Left cardiac atrium (tissue), 4 donors: ENCODE results near the gene JAKMIP2. TPM values are rescaled to one million over a fixed set of nuclear protein-coding genes. Genes with fewer than 3 reads are reported as not detected.
"Not testable (repeated sequence)": the region's sequence is repeated elsewhere in the genome, so short reads cannot be mapped to it uniquely, and the experiment has no call there.

Experiments
- ATAC-seq, 2 donors: fragments of 200-7000 bp; cut with Tn5 transposase; one replicate each; pipeline ENCODE4 v1.9.1; 2020; ENCODE audit warnings: mild to moderate bottlenecking in 2 of 2, moderate library complexity in 2 of 2
- DNase-seq: peaks from one replicate; pipeline ENCODE4 v3.0.0-alpha.2; 2020
- intact Hi-C, 2 donors: fragments of 100-400 bp; cut with DNase I; formaldehyde crosslinking; loops; one replicate each; pipeline versions ENCODE4 v1.14.1 to v1.15.1; 2022 to 2023
- long read RNA-seq: library from polyadenylated mRNA; unstranded; transcript quantifications from one replicate; pipeline ENCODE4 v2.0.0, GENCODE V29; 2021
- total RNA-seq, 2 donors: library from RNA; stranded (reverse); fragmentation: NEBNext Ultra II Directional; extraction: Animal tissue kit (Norgen Biotek cat#: 25700); gene quantifications; one replicate each; pipeline ENCODE4 v1.2.1, GENCODE V29; 2021
- donor health status: DM: no; HTN: yes; CAD: no.
- donor health status: DM: no; HTN: yes; CAD: no; lungs with severe emphysema.
- donor health status: DM: yes; HTN: yes; CAD: no.
- donor health status: Dilated cardiomyopathy.

JAKMIP2 gene
- under 1 TPM; 0.29 to 0.53 TPM for total RNA-seq
- long read RNA-seq = 0 reads

- peak; percentile 58 for DNase-seq
- intact Hi-C loops = no loop called here
- peak; percentile 86 to 98 for ATAC-seq
These were observed at the start of gene JAKMIP2 for GRCh38 chr5:147782110-147783028. Gene JAKMIP2, minus strand, starts transcription at chr5:147782728. Its CDS starts 110,922 bp downstream, at chr5:147671806.

- no peak for DNase-seq
- intact Hi-C loops = loop anchor here in 1 of 2 donors (5.0 kb wide), 1 partner anchor 199 kb away; no protein-coding TSS in a partner anchor
- no peak for ATAC-seq
These were observed 48.9 kb upstream of the JAKMIP2 start, which contains the start of gene SPINK1 for GRCh38 chr5:147831465-147831864. Gene SPINK1, minus strand, starts transcription at chr5:147831671. Its CDS starts 94 bp downstream, at chr5:147831577.

GRCh38 chr5:147830035-147830434, 47.5 kb upstream of the JAKMIP2 start:
- no peak for ATAC-seq
- intact Hi-C loops = loop anchor here in 1 of 2 donors (5.0 kb wide), 1 partner anchor 198 kb away; no protein-coding TSS in a partner anchor
- DNase-seq = no peak

GRCh38 chr5:147827017-147827416, 44.5 kb upstream of the JAKMIP2 start:
- DNase-seq, intact Hi-C loops, ATAC-seq: not testable (repeated sequence)

GRCh38 chr5:147826361-147826760, 43.8 kb upstream of the JAKMIP2 start:
- ATAC-seq (no peak), DNase-seq (no peak)
- intact Hi-C loops = no loop called here

- intact Hi-C loops = loop anchor here (2.0 to 5.0 kb wide), 2 partner anchors 194 to 196 kb away; no protein-coding TSS in a partner anchor
- DNase-seq (peak; percentile 28), ATAC-seq (peak; percentile 82 to 85)
These were observed 40.4 kb upstream of the JAKMIP2 start for GRCh38 chr5:147822686-147823491.

- not testable (repeated sequence) for ATAC-seq, DNase-seq
- intact Hi-C loops = loop anchor here (2.0 to 5.0 kb wide), 2 partner anchors 193 to 195 kb away; no protein-coding TSS in a partner anchor
These were observed 39.7 kb upstream of the JAKMIP2 start for GRCh38 chr5:147822222-147822621.

GRCh38 chr5:147821766-147822165, 39.2 kb upstream of the JAKMIP2 start:
- DNase-seq = peak; percentile 13
- intact Hi-C loops = loop anchor here (2.0 to 5.0 kb wide), 2 partner anchors 193 to 194 kb away; no protein-coding TSS in a partner anchor
- no peak for ATAC-seq

- intact Hi-C loops = no loop called here
- ATAC-seq (no peak), DNase-seq (no peak)
These were observed 36.8 kb upstream of the JAKMIP2 start for GRCh38 chr5:147819261-147819770.

GRCh38 chr5:147818290-147818689, 35.8 kb upstream of the JAKMIP2 start:
- no peak for DNase-seq
- intact Hi-C loops = no loop called here
- ATAC-seq = no peak

- ATAC-seq (no peak), DNase-seq (no peak)
- intact Hi-C loops = no loop called here
These were observed 31.2 kb upstream of the JAKMIP2 start for GRCh38 chr5:147813696-147814095.

GRCh38 chr5:147809830-147810666, 27.5 kb upstream of the JAKMIP2 start:
- ATAC-seq = no peak
- intact Hi-C loops = no loop called here
- no peak for DNase-seq

- ATAC-seq (peak; percentile 41 to 72), DNase-seq (no peak)
- intact Hi-C loops = no loop called here
These were observed 22.5 kb upstream of the JAKMIP2 start for GRCh38 chr5:147805030-147805454.

- ATAC-seq (no peak), DNase-seq (no peak)
- intact Hi-C loops = no loop called here
These were observed 21.8 kb upstream of the JAKMIP2 start for GRCh38 chr5:147804334-147804733.

- ATAC-seq = no peak
- intact Hi-C loops = no loop called here
- DNase-seq = no peak
These were observed 21.4 kb upstream of the JAKMIP2 start for GRCh38 chr5:147803926-147804325.

- ATAC-seq, intact Hi-C loops, DNase-seq: not testable (repeated sequence)
These were observed 20.6 kb upstream of the JAKMIP2 start for GRCh38 chr5:147803161-147803560.

- DNase-seq (no peak), ATAC-seq (no peak)
- intact Hi-C loops = no loop called here
These were observed 18.9 kb upstream of the JAKMIP2 start for GRCh38 chr5:147801461-147801860.

GRCh38 chr5:147800491-147800890, 18.0 kb upstream of the JAKMIP2 start:
- DNase-seq (no peak), ATAC-seq (no peak)
- intact Hi-C loops = no loop called here
